HG02623 (cell line): ENCODE results near the gene MACF1.
"Not testable (repeated sequence)": the region's sequence is repeated elsewhere in the genome, so short reads cannot be mapped to it uniquely, and the experiment has no call there.

Experiments
- ATAC-seq: cut with Tn5 transposase; IDR thresholded peaks from one replicate; pipeline ENCODE4 v1.9.1; 2021; ENCODE audit warnings: moderate library complexity; ENCODE audit not compliant: unreplicated experiment

MACF1 gene, protein sequence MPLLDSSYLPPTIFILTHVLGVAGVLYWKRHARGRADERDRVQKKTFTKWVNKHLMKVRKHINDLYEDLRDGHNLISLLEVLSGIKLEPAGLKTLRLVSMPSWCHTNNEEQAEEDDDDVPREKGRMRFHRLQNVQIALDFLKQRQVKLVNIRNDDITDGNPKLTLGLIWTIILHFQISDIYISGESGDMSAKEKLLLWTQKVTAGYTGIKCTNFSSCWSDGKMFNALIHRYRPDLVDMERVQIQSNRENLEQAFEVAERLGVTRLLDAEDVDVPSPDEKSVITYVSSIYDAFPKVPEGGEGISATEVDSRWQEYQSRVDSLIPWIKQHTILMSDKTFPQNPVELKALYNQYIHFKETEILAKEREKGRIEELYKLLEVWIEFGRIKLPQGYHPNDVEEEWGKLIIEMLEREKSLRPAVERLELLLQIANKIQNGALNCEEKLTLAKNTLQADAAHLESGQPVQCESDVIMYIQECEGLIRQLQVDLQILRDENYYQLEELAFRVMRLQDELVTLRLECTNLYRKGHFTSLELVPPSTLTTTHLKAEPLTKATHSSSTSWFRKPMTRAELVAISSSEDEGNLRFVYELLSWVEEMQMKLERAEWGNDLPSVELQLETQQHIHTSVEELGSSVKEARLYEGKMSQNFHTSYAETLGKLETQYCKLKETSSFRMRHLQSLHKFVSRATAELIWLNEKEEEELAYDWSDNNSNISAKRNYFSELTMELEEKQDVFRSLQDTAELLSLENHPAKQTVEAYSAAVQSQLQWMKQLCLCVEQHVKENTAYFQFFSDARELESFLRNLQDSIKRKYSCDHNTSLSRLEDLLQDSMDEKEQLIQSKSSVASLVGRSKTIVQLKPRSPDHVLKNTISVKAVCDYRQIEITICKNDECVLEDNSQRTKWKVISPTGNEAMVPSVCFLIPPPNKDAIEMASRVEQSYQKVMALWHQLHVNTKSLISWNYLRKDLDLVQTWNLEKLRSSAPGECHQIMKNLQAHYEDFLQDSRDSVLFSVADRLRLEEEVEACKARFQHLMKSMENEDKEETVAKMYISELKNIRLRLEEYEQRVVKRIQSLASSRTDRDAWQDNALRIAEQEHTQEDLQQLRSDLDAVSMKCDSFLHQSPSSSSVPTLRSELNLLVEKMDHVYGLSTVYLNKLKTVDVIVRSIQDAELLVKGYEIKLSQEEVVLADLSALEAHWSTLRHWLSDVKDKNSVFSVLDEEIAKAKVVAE (N-terminal part only)

GRCh38 chr1:39204441-39205081, at the start of gene MACF1:
Gene MACF1, plus strand, starts transcription at chr1:39204695. Its CDS starts 328 bp downstream, at chr1:39205023.
- no peak for ATAC-seq

- ATAC-seq, result no peak
These were observed 47.2 kb upstream of the MACF1 start for GRCh38 chr1:39157304-39157703.

DNA sequence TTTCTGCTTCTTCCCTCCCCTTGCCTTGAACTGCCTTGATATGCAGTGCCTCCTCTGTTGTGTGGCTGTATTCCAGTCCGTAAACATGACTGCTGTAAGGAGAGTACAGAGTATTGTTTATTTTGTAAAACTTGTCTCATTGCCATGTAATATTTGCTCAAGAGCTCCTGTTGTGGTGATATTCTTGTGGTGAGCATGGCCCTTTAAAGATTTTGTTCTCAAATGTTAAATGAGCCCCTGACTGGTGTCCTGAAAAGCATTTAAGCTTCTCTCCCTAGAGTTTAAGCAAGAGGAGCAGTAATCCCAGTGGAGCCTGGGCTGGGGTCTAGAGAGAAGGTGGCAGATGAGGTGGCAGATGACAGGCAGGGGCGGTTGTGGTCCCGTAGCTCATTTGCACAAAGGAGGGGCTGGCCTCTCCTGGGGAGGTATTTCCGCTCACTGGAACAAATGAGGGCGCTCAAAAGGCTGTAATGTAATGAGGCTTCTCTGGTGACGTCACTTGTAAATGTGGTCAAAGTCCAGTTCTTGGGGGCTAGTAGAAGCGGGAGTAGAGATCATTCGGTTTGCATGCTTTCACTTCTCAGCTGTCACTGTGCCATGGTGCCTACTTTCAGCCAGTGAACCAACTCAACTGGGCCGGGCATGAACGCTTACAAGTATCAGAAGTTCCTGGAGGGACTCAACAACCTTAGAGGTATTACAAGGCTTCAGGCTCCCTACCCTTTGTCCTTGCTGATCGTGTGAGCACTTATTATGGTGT, 46.0 kb upstream of the MACF1 start:
- no peak for ATAC-seq

DNA sequence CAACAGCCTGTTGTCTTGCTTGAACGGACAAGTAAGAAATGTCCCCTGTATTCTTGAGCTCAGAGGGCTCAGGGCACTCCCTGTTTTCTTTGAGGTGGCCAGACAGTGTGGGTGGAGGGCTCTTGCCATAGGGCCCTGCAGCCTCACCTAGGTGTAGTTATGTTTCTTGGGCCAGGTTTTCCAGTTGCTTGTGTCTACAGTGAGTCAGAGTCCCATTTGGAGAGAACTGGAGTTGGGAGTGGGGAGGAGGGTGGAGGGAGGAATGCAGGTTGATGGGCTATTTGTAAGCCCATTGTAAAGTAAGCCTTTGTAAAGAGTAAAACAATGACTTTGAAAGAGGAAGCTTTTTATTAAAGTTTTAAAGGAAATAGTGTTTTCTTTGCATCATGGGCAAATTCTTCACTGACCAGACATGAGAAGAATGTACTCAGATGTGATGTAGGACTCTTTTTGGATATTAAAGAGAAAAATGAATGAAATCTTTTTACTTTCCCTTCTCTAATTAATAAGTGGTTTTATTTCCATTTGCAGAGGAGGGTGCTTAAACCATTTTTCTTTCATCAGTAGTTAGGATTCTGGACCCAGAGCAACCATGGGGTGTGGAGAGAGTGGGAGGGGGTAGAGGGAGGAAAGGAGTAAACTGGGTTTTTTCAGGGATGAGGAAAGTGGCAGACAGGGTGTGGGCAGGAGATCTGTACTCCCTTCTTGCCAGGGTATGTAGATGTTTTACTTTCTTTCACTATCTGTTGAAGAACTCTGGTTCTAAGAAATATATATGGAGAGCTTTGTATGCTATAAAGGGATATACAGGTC, 45.1 kb upstream of the MACF1 start:
- no peak for ATAC-seq

DNA sequence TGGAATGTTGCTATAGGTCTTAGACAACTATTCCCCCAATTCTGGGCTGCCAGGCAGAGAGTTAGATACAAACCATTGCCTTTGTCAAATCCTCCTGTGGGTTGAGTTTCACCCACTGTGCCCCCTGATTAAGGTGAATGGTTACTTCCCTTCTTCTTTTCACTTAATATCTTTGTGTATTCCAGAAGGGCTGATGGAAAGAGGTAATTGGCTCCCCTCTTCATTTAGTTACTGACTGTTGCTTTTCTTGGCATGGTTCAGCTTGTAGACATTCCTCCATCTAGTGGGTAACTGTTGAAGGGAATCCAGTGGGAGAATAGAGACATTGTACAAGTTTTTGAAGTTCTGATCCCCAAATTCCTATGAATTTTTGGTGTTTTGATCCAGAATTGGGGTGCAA, 43.8 kb upstream of the MACF1 start:
- no peak for ATAC-seq

DNA sequence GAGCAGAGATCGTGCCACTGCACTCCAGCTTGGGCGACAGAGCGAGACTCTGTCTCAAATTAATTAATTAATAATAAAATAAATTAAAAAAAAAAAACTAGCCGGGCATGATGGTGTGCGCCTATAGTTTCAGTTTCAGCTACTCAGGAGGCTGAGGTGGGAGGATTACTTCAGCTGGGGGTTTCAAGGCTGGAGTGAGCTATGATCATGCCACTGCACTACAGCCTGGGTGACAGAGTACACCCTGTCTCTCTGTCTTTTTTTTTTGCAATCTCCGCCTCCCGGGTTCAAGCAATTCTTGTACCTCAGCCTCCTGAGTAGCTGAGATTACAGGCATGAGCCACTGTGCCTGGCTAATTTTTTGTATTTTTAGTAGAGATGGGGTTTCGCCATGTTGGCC, 42.7 kb upstream of the MACF1 start:
- ATAC-seq, result not testable (repeated sequence)

GRCh38 chr1:39163469-39163868, 41.0 kb upstream of the MACF1 start:
- ATAC-seq, result no peak

DNA sequence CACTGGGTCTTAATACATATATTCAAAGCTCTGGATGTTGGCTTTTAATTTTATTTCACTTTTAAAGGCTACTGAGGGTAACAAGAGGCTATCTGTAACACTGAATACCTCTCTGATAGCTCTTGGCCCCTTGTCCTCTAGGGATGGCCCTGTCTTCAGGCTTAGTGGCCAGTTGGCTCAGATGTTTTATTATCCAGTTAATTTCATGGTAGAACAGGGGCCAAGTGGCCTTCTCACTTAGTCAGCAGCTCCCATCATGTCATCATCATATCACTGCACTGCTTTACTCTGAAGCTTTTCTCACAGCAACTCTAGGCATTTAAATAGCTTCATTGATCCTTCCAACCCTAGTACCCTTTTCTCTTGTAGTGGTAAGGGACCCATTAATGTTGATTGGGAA, 40.2 kb upstream of the MACF1 start:
- ATAC-seq, result no peak

DNA sequence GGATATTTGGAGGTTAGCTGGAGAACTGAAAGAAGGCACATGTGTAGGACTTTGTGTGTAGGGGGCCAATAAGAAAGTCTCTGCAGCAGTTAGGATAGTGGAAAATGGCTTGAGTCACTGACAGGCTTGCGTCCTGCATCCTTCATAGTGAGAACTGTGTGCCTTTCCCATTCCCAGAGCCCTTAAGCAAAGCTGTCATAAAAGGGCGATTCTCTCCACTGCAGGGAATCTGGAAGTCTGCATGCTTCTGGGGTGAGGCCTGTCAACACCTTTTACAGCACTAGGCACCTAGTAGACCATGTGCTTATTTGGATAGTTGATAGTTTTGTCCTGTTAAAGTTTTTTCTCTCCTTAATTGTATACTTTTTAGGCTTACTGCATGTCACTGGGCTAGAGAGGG, 39.4 kb upstream of the MACF1 start:
- no peak for ATAC-seq

DNA sequence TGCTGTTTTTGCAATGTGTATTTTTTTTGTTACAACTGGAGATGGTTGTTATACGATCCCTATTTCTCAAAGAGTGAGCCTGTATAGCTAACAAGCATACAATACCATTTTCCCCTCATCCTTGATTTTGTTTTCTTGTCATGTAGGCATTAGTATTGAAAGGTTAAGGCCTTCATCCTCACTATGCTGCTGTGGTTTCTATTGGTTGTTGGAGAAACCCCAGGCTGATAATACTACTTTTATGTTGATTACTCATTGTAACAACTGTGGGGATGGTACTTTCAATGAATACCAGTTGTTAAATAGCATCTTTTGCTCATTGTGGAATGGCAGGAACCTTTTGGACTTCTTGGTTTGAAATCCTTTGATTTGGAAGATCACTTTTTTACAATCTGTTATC, 39.0 kb upstream of the MACF1 start:
- ATAC-seq, result no peak

DNA sequence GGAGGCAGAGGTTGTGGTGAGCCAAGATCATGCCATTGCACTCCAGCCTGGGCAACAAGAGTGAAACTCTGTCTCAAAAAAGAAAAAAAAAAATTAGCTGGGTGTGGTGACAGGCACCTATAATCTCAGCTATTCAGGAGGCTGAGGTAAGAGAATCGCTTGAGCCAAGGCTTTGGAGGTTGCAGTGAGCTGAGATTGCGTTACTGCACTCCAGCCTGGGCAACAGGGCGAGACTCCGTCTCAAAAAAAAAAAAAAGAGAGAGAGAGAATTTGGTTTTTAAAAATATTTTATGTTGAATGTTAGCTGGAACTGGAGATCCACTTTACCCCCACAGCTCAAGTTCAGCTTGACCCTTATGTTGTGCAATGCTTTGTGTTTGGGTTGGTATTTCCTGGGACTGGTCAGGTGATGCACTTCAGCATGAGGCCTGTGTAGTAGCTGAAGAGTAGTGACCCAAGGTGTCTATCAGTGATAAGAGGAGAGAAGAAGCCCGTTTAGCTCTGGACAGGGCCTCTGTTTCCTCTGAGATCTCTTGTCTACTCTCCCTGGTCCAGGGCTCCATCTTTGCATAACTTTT, 36.8 kb upstream of the MACF1 start:
- ATAC-seq, result no peak

DNA sequence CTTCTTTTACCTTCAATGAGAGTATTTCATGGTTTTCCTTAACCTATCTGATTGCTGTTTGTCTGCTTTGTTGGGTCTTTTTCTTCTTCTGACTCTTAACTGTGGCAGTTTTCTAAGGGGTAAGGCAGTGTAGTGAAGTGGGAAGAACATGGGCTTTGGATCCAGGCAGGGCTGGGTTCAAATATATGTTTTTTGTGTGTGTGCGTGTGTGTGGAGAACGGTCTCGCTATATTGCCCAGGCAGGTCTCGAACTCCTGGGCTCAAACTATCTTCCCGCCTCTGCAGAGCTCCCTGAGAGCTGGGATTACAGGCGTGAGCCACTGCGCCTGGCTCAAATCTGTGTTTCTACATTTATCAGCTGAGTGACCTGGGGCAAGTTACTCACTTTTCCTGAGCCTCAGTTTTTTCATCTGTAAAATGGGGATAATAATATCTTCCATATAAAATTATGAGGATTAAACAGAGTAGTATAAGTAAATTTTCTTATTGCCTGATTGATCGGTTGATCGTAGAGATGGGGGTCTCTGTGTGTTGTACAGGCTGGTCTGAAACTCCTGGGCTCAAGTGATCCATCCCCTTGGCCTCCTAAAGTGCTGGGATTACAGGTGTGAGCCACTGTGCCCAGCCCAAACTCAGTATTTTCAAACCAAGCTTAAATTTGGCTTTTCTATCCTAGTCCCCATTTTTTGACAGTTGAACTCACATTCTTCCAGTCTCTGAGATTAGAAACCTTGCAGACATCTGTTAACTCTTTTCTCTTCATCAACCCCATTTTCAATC, 36.0 kb upstream of the MACF1 start:
- ATAC-seq, result no peak

DNA sequence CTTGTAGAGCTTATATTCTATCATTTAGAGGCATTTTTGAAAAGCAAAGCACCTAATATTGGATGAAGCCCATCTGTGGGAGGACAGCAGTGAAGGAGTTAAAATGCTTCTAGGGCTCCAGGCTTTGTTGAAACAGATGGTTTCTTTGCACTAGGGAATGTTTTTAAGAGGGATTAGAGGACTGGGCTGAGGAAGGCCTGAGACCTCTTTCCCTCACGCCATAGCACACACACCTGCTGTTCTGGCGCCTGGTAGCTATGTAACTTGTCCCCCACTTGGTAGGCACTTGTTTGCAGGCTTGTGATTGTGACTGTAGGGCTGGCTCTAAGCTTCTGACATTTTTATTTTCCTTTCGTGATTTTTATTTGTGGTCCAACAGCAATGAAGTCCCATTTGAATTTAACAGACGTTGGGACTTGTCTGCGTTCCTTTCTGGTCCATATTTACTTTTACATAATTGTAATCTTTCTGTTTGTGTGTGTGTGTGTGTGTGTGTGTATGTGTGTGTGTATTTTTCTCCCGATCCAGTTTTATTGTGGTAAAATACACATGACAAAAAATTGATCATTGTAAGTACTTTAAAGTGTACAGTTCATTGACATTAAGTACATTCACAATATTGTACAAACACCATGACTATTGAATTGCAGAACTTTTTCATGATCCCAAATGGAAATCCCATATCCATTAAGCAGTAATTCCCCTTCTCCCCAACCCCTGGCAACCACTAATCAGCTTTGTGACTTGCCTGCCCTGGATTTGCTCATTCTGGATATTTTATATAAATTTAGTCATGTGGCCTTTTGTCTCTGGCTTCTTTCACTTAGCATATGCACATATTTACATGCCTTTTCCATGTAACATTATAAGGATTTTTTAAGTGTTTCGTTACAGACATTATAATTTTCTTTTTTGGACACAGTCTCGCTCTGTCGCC, 33.5 kb upstream of the MACF1 start:
- ATAC-seq, result no peak

DNA sequence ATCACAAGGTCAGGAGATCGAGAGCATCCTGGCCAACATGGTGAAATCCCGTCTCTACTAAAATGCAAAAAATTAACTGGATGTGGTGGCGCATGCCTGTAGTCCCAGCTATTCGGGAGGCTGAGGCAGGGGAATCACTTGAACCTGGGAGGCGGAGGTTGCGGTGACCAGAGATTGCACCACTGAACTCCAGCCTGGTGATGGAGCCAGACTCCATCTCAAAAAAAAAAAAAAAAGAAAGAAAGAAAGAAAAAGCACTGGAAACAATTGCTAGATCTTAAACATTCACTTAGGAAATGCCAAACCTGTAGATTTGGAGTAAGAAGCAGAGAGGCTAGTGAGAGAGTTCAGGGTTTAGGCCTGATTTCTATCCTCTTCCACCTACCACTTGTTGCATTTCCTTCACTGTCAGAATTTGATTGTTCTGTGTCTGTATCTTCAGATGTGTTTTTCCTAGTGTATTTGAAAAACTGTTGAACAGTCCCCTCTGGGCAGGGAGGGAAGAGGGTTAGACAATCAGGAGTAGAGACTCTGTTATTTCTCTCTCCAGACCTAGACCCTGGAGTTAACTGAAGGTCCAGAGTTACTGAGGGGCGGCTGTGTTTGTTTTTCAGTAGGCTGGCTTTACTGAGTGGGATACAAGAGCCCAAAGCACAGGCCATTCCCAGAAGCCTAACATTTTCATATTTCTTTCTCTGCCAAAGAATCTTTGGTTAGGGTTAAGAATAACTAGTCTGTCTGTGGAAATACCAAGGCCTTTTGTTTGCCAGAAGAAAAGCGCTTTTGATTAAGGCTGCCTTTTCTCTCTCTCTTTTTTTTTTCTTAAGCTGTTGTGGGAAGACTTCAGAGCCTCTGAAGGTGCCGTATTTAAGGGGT, 31.1 kb upstream of the MACF1 start:
- no peak for ATAC-seq

- no peak for ATAC-seq
These were observed 30.5 kb upstream of the MACF1 start for GRCh38 chr1:39173995-39174380.

GRCh38 chr1:39174390-39175081, 30.0 kb upstream of the MACF1 start:
- ATAC-seq, result no peak
